Vagina (tissue), 2 donors: ENCODE measurements around the gene CBLB. TPM values are rescaled to one million over a fixed set of nuclear protein-coding genes. Genes with fewer than 3 reads are reported as not detected.
"Not testable (repeated sequence)": the region's sequence is repeated elsewhere in the genome, so short reads cannot be mapped to it uniquely, and the experiment has no call there.

Source experiments
- DNase-seq, 2 donors: peaks; one replicate each; pipeline ENCODE4 v3.0.0-alpha.2; 2017; ENCODE audit errors: extremely low spot score in 2 of 2
- H3K27ac ChIP-seq: fragments of 200-600 bp; sonication (generic); one replicate; pipeline ENCODE4 v1.5.1; 2019
- H3K27me3 ChIP-seq: fragments of 200-600 bp; sonication (generic); one replicate; pipeline ENCODE4 v1.5.1; 2019
- H3K36me3 ChIP-seq, 2 donors: fragments of 200-600 bp; sonication (generic); one replicate each; pipeline ENCODE4 v1.5.1; 2017 to 2019
- H3K4me1 ChIP-seq: fragments of 200-600 bp; sonication (generic); one replicate; pipeline ENCODE4 v1.5.1; 2019
- H3K4me3 ChIP-seq, 2 donors: fragments of 200-600 bp; sonication (generic); 1 replicate in 1 of 2; 2 replicates in 1 of 2; pipeline ENCODE4 v1.5.1; 2016 to 2019
- H3K9me3 ChIP-seq: fragments of 200-600 bp; sonication (generic); one replicate; pipeline ENCODE4 v1.5.1; 2019
- CTCF ChIP-seq, 3 experiments: fragments of 450-650 bp in 2 of 3; fragments of 200-600 bp in 1 of 3; sonication (generic) in 1 of 3; IDR thresholded peaks; one replicate each; pipeline ENCODE4 v1.5.1; 2017 to 2019; ENCODE audit warnings: antibody characterized with exemption in 3 of 3, mild to moderate bottlenecking in 2 of 3, moderate library complexity in 2 of 3
- POLR2A ChIP-seq, 2 donors: fragments of 450-650 bp; IDR thresholded peaks; one replicate each; pipeline ENCODE4 v1.6.1; 2017; ENCODE audit warnings: antibody characterized with exemption in 2 of 2, mild to moderate bottlenecking in 2 of 2, moderate library complexity in 2 of 2
- POLR2AphosphoS5 ChIP-seq, 2 donors: sonication (generic); formaldehyde crosslinking; IDR thresholded peaks; one replicate each; pipeline ENCODE4 v1.9.0; 2017; ENCODE audit warnings: antibody characterized with exemption in 2 of 2, mild to moderate bottlenecking in 2 of 2, low read depth in 1 of 2; ENCODE audit not compliant: insufficient read depth in 1 of 2
- intact Hi-C: fragments of 100-400 bp; cut with DNase I; formaldehyde crosslinking; loops from one replicate; pipeline ENCODE4 v1.15.1; 2023
- total RNA-seq: library from RNA; depleted of rRNA; stranded (reverse); fragments of >200 nt; gene quantifications from one replicate; pipeline ENCODE4 v1.2.3, GENCODE V29; 2016

CBLB gene
- total RNA-seq, 1 donor from 2014 or later, result 58.4 TPM

- no peak for DNase-seq
- intact Hi-C loops, result no loop called here
- no peaks in the 10 kb centered on the region for H3K9me3 ChIP-seq
- no peak overlapping the region for H3K4me3 ChIP-seq
- H3K36me3 ChIP-seq, result peaks cover 0 to 6% of the 10 kb centered on the region in 2 donors
- H3K4me1 ChIP-seq, result peaks cover 11% of the 10 kb centered on the region
- H3K27ac ChIP-seq, result no peak overlapping the region
- TF ChIP-seq POLR2A (IDR thresholded peaks at IDR 0.05) (no peak), CTCF (IDR thresholded peaks at IDR 0.05) (no peak), POLR2AphosphoS5 (IDR thresholded peaks at IDR 0.05; ENCODE audit: insufficient read depth in 1 of 2, low read depth in 1 of 2) (no peak)
- no peaks in the 10 kb centered on the region for H3K27me3 ChIP-seq
These were observed 135.5 kb downstream of the CBLB start for GRCh38 chr3:105733356-105733755.

- no peak overlapping the region for H3K4me3 ChIP-seq
- TF ChIP-seq POLR2AphosphoS5 (IDR thresholded peaks at IDR 0.05; ENCODE audit: insufficient read depth in 1 of 2, low read depth in 1 of 2) (no peak), POLR2A (IDR thresholded peaks at IDR 0.05) (no peak), CTCF (IDR thresholded peaks at IDR 0.05) (no peak)
- peaks cover 0 to 12% of the 10 kb centered on the region in 2 donors for H3K36me3 ChIP-seq
- no peak overlapping the region for H3K27ac ChIP-seq
- H3K27me3 ChIP-seq, result no peaks in the 10 kb centered on the region
- intact Hi-C loops, result no loop called here
- no peak for DNase-seq
- no peaks in the 10 kb centered on the region for H3K9me3 ChIP-seq
- H3K4me1 ChIP-seq, result peaks cover 11% of the 10 kb centered on the region
These were observed 137.1 kb downstream of the CBLB start for GRCh38 chr3:105731686-105732085.

- no peak for DNase-seq
- TF ChIP-seq CTCF (IDR thresholded peaks at IDR 0.05) (no peak), POLR2AphosphoS5 (IDR thresholded peaks at IDR 0.05; ENCODE audit: insufficient read depth in 1 of 2, low read depth in 1 of 2) (no peak), POLR2A (IDR thresholded peaks at IDR 0.05) (no peak)
- peaks cover 11% of the 10 kb centered on the region for H3K4me1 ChIP-seq
- no peak overlapping the region for H3K4me3 ChIP-seq
- H3K27ac ChIP-seq, result no peak overlapping the region
- no peaks in the 10 kb centered on the region for H3K27me3 ChIP-seq
- intact Hi-C loops, result no loop called here
- no peaks in the 10 kb centered on the region for H3K9me3 ChIP-seq
- peaks cover 0 to 12% of the 10 kb centered on the region in 2 donors for H3K36me3 ChIP-seq
These were observed 137.9 kb downstream of the CBLB start for GRCh38 chr3:105730801-105731354.

GRCh38 chr3:105729667-105730066 lies 139.1 kb downstream of the CBLB start:
- H3K27ac ChIP-seq, result no peak overlapping the region
- H3K27me3 ChIP-seq, result no peaks in the 10 kb centered on the region
- no peak for DNase-seq
- peaks cover 11% of the 10 kb centered on the region for H3K4me1 ChIP-seq
- intact Hi-C loops, result no loop called here
- no peak for TF ChIP-seq CTCF (IDR thresholded peaks at IDR 0.05)
- TF ChIP-seq POLR2AphosphoS5 (IDR thresholded peaks at IDR 0.05; ENCODE audit: insufficient read depth in 1 of 2, low read depth in 1 of 2), result no peak
- TF ChIP-seq POLR2A (IDR thresholded peaks at IDR 0.05), result no peak
- H3K4me3 ChIP-seq, result no peak overlapping the region
- H3K9me3 ChIP-seq, result no peaks in the 10 kb centered on the region
- H3K36me3 ChIP-seq, result peaks cover 0 to 12% of the 10 kb centered on the region in 2 donors

GRCh38 chr3:105728771-105729312 lies 140.0 kb downstream of the CBLB start:
- Histone ChIP-seq H3K27ac (no peak overlapping the region), H3K36me3 (peaks cover 0 to 12% of the 10 kb centered on the region in 2 donors), H3K9me3 (no peaks in the 10 kb centered on the region), H3K4me3 (no peak overlapping the region), H3K27me3 (no peaks in the 10 kb centered on the region), H3K4me1 (peaks cover 11% of the 10 kb centered on the region)
- intact Hi-C loops, result no loop called here
- no peak for TF ChIP-seq CTCF (IDR thresholded peaks at IDR 0.05)
- no peak for TF ChIP-seq POLR2A (IDR thresholded peaks at IDR 0.05)
- no peak for TF ChIP-seq POLR2AphosphoS5 (IDR thresholded peaks at IDR 0.05; ENCODE audit: insufficient read depth in 1 of 2, low read depth in 1 of 2)
- DNase-seq, result no peak

- intact Hi-C loops, H3K9me3 ChIP-seq, DNase-seq, H3K36me3 ChIP-seq, H3K27ac ChIP-seq, H3K4me3 ChIP-seq, H3K27me3 ChIP-seq: not testable (repeated sequence)
- H3K4me1 ChIP-seq, result peaks cover 11% of the 10 kb centered on the region
These were observed 141.8 kb downstream of the CBLB start for GRCh38 chr3:105727036-105727435.
